ENCODE data around the gene ZNF184. TPM values are rescaled to one million over a fixed set of nuclear protein-coding genes. Genes with fewer than 3 reads are reported as not detected.

Gene ZNF184
- total RNA-seq, 4 donors from 2014 or later = 3.9 to 6.0 (median 4.4) TPM

DNA sequence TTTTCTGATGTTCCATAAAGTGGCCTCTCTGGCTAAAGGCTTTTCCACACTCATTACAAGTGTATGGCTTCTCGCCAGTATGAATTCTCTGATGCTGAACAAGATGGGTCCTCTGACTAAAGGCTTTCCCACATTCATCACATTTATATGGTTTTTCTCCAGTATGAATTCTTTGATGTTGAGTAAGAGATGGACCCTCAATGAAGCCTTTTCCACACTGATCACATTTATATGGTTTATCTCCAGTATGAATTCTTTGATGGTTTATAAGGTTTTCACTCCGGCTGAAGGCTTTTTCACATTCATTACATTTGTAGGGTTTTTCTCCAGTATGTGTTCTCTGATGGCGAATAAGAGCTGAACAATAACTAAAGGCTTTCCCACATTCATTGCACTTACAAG, 20.4 kb downstream of the ZNF184 start:
- intact Hi-C loops (cut with DNase I; ENCODE audit: low total_unique reads) (no loop called here), in situ Hi-C loops (cut with MboI; ENCODE audit: low sequenced_read_pairs in 4 of 4) (loop anchor here in 1 of 4 donors (25.0 kb wide), 1 partner anchor 790 kb away; the partner anchor contains the start of gene ZNF322)
- H3K4me3 ChIP-seq = peak overlapping the region in 1 of 4 donors; percentile 35
- H3K4me1 ChIP-seq = no peaks in the 10 kb centered on the region
- peaks cover 14 to 62% (median 33%) of the 10 kb centered on the region in 3 donors for H3K9me3 ChIP-seq
- DNase-seq (no peak), ATAC-seq (no peak)
- no peak overlapping the region for H3K27ac ChIP-seq
- TF ChIP-seq POLR2A (IDR thresholded peaks at IDR 0.05) = no peak
- TF ChIP-seq, protein P1, sequence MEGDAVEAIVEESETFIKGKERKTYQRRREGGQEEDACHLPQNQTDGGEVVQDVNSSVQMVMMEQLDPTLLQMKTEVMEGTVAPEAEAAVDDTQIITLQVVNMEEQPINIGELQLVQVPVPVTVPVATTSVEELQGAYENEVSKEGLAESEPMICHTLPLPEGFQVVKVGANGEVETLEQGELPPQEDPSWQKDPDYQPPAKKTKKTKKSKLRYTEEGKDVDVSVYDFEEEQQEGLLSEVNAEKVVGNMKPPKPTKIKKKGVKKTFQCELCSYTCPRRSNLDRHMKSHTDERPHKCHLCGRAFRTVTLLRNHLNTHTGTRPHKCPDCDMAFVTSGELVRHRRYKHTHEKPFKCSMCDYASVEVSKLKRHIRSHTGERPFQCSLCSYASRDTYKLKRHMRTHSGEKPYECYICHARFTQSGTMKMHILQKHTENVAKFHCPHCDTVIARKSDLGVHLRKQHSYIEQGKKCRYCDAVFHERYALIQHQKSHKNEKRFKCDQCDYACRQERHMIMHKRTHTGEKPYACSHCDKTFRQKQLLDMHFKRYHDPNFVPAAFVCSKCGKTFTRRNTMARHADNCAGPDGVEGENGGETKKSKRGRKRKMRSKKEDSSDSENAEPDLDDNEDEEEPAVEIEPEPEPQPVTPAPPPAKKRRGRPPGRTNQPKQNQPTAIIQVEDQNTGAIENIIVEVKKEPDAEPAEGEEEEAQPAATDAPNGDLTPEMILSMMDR (IDR thresholded peaks at IDR 0.05 in 4 of 5, conservative IDR thresholded peaks at IDR 0.05 in 1 of 5) = no peak
- peaks cover 36 to 100% of the 10 kb centered on the region in 2 donors for H3K36me3 ChIP-seq
- no peaks in the 10 kb centered on the region for H3K27me3 ChIP-seq

DNA sequence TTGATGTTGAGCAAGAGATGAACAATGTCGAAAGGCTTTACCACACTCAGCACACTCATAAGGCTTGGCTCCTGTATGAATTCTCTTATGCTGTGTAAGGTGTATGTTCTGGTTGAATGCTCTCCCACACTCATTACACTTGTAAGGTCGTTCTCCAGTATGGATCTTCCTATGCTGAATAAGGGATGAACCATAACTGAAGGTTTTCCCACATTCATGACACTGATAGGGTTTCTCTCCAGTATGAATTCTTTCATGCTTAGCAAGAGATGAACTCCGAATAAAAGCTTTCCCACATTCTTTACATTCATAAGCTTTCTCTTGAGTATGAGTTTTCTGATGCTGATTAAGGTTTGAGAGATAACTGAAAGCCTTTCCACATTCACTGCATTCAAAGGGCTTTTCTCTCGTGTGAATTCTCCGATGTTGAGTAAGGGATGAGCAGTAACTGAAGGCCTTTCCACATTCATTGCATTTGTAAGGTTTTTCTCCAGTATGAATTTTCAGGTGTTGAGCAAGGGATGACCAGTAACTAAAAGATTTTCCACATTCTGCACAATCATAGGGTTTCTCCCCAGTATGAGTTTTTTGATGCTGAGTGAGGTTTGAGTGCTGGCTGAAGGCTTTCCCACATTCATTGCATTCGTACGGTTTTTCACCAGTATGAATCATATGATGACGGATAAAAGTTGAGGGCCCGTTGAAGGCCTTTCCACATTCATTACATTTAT, 21.1 kb downstream of the ZNF184 start:
- in situ Hi-C loops (cut with MboI; ENCODE audit: low sequenced_read_pairs in 4 of 4) = loop anchor here in 1 of 4 donors (25.0 kb wide), 1 partner anchor 790 kb away; the partner anchor contains the start of gene ZNF322
- no peak overlapping the region for H3K27ac ChIP-seq
- intact Hi-C loops (cut with DNase I; ENCODE audit: low total_unique reads) = no loop called here
- ATAC-seq = no peak
- peaks cover 36 to 93% of the 10 kb centered on the region in 2 donors for H3K36me3 ChIP-seq
- peak overlapping the region in 1 of 4 donors; percentile 35 for H3K4me3 ChIP-seq
- no peak for DNase-seq
- TF ChIP-seq POLR2A (IDR thresholded peaks at IDR 0.05) = no peak
- TF ChIP-seq, protein P1 (IDR thresholded peaks at IDR 0.05 in 4 of 5, conservative IDR thresholded peaks at IDR 0.05 in 1 of 5) = no peak
- no peaks in the 10 kb centered on the region for H3K27me3 ChIP-seq
- peaks cover 14 to 62% (median 33%) of the 10 kb centered on the region in 3 donors for H3K9me3 ChIP-seq
- no peaks in the 10 kb centered on the region for H3K4me1 ChIP-seq

DNA sequence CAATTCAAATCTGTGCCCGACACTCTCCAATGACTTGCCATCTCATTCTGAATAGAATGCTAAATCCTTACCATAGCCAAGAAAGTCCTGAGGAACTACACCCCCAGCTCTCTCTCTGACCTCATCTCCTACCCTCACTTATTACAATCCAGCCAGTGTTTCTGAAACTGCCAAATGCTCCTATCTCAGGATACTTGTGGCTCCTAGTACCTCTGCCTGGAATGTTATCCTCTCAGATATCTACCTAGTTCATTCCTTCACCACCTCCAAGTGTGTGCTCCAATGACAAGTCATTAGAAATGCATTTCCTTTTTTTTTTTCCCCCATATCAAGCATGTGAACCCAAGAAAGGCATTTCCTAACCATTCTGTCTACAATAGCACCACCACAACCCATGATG, 24.4 kb downstream of the ZNF184 start:
- in situ Hi-C loops (cut with MboI; ENCODE audit: low sequenced_read_pairs in 4 of 4) = no loop called here
- H3K9me3 ChIP-seq = peaks cover 14 to 40% (median 25%) of the 10 kb centered on the region in 3 donors

DNA sequence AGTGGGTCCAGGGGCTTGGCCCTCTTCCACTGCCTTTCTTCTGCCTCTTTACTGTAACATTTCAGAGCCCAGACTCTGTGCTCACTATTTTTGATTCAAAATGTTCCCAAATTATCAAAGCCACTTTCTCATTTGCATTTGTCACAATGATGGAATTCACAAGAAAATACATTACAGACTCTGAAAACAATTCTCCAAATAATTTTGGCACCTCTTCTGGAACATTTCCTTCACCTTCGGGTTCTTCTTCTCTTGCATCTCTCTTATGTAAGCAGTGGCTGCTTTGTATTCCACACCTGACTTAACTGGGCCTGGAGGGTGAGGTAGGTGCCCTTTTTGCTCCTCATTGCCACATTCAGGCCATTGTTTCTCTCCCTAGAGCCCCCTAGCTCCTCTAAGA, 30.0 kb downstream of the ZNF184 start:
- DNase-seq (no peak), ATAC-seq (no peak)
- H3K27ac ChIP-seq = no peak overlapping the region
- H3K9me3 ChIP-seq = no peaks in the 10 kb centered on the region
- peaks cover 0 to 4% of the 10 kb centered on the region in 2 donors for H3K36me3 ChIP-seq
- H3K27me3 ChIP-seq = no peaks in the 10 kb centered on the region
- no peaks in the 10 kb centered on the region for H3K4me1 ChIP-seq
- in situ Hi-C loops (cut with MboI; ENCODE audit: low sequenced_read_pairs in 4 of 4) = no loop called here
- TF ChIP-seq POLR2A (IDR thresholded peaks at IDR 0.05) = no peak
- TF ChIP-seq, protein P1 (IDR thresholded peaks at IDR 0.05 in 4 of 5, conservative IDR thresholded peaks at IDR 0.05 in 1 of 5) = no peak
- no peak overlapping the region for H3K4me3 ChIP-seq
- intact Hi-C loops (cut with DNase I; ENCODE audit: low total_unique reads) = no loop called here

More for the DNA sequence above, 24.4 kb downstream of the ZNF184 start:
- intact Hi-C loops (cut with DNase I; ENCODE audit: low total_unique reads) = no loop called here
- H3K36me3 ChIP-seq = peaks cover 11 to 60% of the 10 kb centered on the region in 2 donors
- no peaks in the 10 kb centered on the region for H3K27me3 ChIP-seq
- no peak overlapping the region for H3K4me3 ChIP-seq
- H3K4me1 ChIP-seq = no peaks in the 10 kb centered on the region
- no peak overlapping the region for H3K27ac ChIP-seq
- DNase-seq = no peak
- ATAC-seq = no peak
- TF ChIP-seq, protein P1 (IDR thresholded peaks at IDR 0.05 in 4 of 5, conservative IDR thresholded peaks at IDR 0.05 in 1 of 5) = no peak
- no peak for TF ChIP-seq POLR2A (IDR thresholded peaks at IDR 0.05)

Data from gastrocnemius medialis (tissue), 4 donors.